ENCODE measurements around the gene INPP5E.

The INPP5E gene

DNA sequence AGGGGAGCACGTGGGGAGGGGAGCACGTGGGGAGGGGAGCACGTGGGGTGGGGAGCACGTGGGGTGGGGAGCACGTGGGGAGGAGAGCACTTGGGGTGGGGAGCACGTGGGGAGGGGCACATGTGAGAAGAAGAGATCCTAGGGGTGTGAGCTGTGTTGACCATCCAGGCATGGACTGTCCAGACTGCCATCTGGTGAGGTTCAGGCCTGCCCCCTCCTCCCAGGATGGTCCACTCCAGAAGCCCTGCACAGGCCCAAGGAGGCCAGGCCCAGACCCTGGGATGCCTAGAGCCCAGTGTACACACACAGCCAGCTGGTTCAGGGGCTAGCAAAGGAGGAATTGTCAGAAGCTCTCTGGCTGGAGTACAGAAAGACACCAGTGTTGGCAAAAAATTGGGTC is 42.0 kb downstream of the INPP5E start:
- no peaks in the 10 kb centered on the region for H3K27me3 ChIP-seq (ENCODE audit: insufficient read depth, low read length)
- peaks cover 58% of the 10 kb centered on the region for H3K36me3 ChIP-seq (ENCODE audit: insufficient read depth, low read length)
- no peaks in the 10 kb centered on the region for H3K9me3 ChIP-seq (ENCODE audit: low read length)
- H2AFZ ChIP-seq (ENCODE audit: low read depth, low read length): no peak overlapping the region
- peaks cover 29% of the 10 kb centered on the region for H3K4me1 ChIP-seq (ENCODE audit: insufficient read depth, low read length)
- H3K4me3 ChIP-seq (ENCODE audit: low read length): no peak overlapping the region

DNA sequence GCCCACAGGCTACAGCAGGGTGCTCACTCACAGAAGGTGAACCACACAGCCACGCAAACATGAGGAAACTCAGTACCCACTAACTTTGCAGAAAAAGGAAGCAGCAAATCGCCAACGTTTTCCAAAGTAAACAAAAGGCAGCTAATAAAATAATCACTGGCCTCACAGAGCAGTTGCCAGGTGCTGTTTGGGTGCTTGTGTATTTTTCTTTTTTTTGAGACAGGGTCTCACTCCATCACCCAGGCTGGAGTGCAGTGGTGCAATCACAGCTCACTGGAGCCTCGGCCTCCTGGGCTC is 43.5 kb downstream of the INPP5E start:
- Histone ChIP-seq H3K4me3 (ENCODE audit: low read length) (no peak overlapping the region), H2AFZ (ENCODE audit: low read depth, low read length) (no peak overlapping the region), H3K9me3 (ENCODE audit: low read length) (no peaks in the 10 kb centered on the region), H3K36me3 (ENCODE audit: insufficient read depth, low read length) (peaks cover 65% of the 10 kb centered on the region), H3K4me1 (ENCODE audit: insufficient read depth, low read length) (peaks cover 17% of the 10 kb centered on the region), H3K27me3 (ENCODE audit: insufficient read depth, low read length) (no peaks in the 10 kb centered on the region)

DNA sequence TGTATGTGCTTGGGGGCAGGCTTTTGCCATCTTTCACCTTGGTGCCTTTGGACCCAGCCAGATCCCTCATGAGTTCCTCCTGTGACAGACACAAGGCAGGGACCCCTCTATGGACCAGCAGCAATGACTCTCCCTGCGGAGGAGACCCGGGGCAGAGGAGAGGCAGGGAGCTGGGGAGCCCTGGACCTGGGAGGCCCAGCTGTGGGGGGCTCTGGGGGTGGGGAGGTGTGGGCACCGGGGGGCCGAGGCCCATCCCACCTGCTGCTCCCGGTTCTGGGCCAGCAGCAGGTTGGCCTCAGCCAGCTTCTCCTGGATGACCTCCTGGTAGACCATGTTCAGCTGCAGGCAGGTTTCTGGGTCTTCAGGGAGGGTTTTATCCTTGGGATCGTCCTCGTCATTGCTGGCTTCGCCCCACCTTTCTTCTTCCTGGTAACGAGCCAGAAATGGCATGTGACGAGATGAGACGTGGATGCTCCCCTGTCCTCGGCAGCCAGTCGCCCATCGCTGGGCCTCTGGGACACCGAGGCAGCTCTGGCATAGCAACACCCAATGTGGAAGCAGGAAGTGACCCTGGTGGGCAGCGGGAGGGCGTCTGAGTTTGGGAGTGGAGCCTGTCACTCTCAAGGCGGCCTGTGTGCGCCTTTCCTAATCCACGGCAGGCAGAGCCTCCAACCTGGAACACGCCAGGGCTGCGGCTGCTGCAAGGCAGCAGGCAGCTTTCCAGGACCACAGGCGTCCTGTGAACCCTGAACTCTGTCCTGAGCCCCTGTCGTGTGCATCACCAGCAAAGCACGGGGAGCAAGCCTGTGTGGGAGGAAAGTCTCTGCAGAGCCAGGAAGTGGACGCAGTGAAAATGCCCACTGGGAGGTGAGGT is 44.1 kb downstream of the INPP5E start:
- no peaks in the 10 kb centered on the region for H3K9me3 ChIP-seq (ENCODE audit: low read length)
- H3K36me3 ChIP-seq (ENCODE audit: insufficient read depth, low read length): peaks cover 66% of the 10 kb centered on the region
- peaks cover 17% of the 10 kb centered on the region for H3K4me1 ChIP-seq (ENCODE audit: insufficient read depth, low read length)
- no peak overlapping the region for H2AFZ ChIP-seq (ENCODE audit: low read depth, low read length)
- H3K4me3 ChIP-seq (ENCODE audit: low read length): no peak overlapping the region
- no peaks in the 10 kb centered on the region for H3K27me3 ChIP-seq (ENCODE audit: insufficient read depth, low read length)

DNA sequence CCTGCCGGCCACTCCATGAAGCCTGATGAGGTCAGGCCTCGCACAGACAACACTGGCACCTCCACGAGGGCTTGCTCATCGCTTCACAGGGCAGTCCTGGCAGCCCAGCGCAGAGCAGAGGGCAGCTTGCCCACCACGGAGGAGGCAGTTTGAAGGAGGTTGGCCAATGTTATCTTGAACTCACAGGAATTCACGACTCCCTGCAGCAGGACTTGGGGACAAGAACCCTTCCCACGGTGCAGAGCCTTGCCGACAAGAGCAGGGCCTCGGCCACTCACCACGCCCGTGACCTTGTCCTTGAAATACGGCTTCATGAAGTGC is 44.7 kb downstream of the INPP5E start:
- Histone ChIP-seq H3K9me3 (ENCODE audit: low read length) (no peaks in the 10 kb centered on the region), H3K4me3 (ENCODE audit: low read length) (no peak overlapping the region), H3K36me3 (ENCODE audit: insufficient read depth, low read length) (peaks cover 66% of the 10 kb centered on the region), H3K27me3 (ENCODE audit: insufficient read depth, low read length) (no peaks in the 10 kb centered on the region), H2AFZ (ENCODE audit: low read depth, low read length) (no peak overlapping the region), H3K4me1 (ENCODE audit: insufficient read depth, low read length) (peaks cover 12% of the 10 kb centered on the region)

- no peak overlapping the region for H3K4me3 ChIP-seq (ENCODE audit: low read length)
- peaks cover 11% of the 10 kb centered on the region for H3K4me1 ChIP-seq (ENCODE audit: insufficient read depth, low read length)
- H3K36me3 ChIP-seq (ENCODE audit: insufficient read depth, low read length): peaks cover 71% of the 10 kb centered on the region
- no peaks in the 10 kb centered on the region for H3K27me3 ChIP-seq (ENCODE audit: insufficient read depth, low read length)
- H3K9me3 ChIP-seq (ENCODE audit: low read length): no peaks in the 10 kb centered on the region
- no peak overlapping the region for H2AFZ ChIP-seq (ENCODE audit: low read depth, low read length)
Observed at GRCh38 chr9:136394312-136395019, 45.2 kb downstream of the INPP5E start.

- Histone ChIP-seq H3K4me1 (ENCODE audit: insufficient read depth, low read length) (peaks cover 1% of the 10 kb centered on the region), H3K9me3 (ENCODE audit: low read length) (no peaks in the 10 kb centered on the region), H3K27me3 (ENCODE audit: insufficient read depth, low read length) (no peaks in the 10 kb centered on the region), H3K36me3 (ENCODE audit: insufficient read depth, low read length) (peaks cover 81% of the 10 kb centered on the region), H2AFZ (ENCODE audit: low read depth, low read length) (no peak overlapping the region), H3K4me3 (ENCODE audit: low read length) (no peak overlapping the region)
Observed at GRCh38 chr9:136393531-136393930, 46.1 kb downstream of the INPP5E start.

DNA sequence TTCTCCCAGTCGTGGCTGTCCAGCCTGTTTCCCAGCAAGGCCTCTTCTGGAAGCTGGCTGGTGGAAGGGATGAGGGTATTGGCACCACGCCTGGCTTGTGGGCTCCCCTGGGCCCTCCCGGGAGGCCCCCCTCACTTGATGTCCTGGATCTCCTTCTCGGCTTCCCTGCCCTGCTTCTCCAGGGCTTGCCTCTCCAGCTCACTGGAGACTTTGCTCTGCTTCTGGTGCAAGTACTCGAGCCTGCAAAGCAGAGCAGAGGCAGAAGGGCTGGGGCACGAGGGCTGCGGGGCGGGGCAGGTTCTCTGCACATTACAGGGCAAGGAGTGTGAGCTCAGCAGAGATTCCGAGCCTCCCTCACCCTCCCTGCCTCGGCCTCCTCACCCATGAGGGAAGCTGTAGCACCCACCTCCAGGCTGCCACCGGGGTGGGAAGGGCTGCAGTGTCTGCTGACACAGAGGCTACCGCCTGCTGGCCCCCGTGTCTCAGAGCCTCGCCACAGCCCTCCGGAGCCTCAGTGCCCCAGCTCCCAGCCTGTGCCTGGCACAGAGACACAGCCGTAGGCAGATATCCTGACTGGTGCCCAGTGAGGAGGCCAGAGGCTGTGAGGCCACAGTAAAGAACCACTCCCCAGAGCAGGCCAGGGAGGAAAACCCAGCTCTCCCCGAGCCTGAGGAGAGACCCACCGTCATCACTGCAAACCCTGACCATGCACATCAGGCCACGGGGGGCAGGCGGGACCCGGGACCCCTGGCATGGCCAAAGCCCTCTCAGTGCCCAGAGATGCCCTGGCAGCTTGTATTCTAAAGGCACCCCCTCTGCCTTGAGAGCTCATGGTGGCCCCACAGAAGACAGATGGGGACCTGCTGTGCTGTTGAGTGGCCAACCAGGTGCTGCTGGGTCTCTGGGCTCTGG is 46.9 kb downstream of the INPP5E start:
- Histone ChIP-seq H3K4me1 (ENCODE audit: insufficient read depth, low read length) (no peaks in the 10 kb centered on the region), H3K4me3 (ENCODE audit: low read length) (no peak overlapping the region), H2AFZ (ENCODE audit: low read depth, low read length) (no peak overlapping the region), H3K27me3 (ENCODE audit: insufficient read depth, low read length) (no peaks in the 10 kb centered on the region), H3K36me3 (ENCODE audit: insufficient read depth, low read length) (peaks cover 83% of the 10 kb centered on the region), H3K9me3 (ENCODE audit: low read length) (no peaks in the 10 kb centered on the region)

DNA sequence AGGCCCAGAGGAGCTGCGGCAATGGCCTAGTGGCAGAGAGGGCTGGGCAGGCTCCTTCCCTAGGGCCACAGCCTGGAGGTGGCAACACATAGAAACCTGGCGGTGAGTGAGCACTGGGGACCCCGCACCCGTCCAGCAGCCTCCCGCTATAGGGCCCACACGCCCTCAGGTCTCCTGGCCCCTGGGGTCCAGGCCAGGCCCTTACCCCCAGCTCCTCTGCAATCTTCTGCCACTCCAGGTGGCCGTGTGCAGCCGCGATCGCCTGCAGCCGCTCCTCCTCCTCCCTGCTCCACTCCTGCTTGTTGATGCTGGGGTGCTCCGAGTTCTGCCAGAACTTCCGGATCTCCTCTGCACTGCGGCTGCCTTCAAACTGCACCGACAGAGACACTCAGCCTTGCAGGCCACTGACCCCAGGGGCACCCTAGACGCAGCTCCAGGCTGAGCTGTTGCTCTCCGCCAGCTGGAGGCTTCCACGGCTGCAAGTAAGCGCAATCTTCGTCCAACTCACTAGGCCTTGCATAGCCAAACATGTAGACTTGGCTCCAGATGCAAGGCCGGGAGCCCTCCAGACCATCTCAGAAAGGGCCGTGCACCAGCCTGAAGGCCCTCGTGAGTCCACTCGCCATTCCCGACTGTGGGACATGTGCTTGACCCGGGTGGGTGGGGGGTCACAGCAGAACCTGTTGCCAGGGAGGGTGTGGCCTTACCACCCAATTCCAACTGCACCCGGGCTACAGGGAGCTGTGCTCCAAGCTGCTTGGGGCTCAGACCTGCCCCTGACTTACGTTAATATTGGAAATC is 47.7 kb downstream of the INPP5E start:
- no peak overlapping the region for H2AFZ ChIP-seq (ENCODE audit: low read depth, low read length)
- peaks cover 87% of the 10 kb centered on the region for H3K36me3 ChIP-seq (ENCODE audit: insufficient read depth, low read length)
- H3K4me3 ChIP-seq (ENCODE audit: low read length): no peak overlapping the region
- no peaks in the 10 kb centered on the region for H3K4me1 ChIP-seq (ENCODE audit: insufficient read depth, low read length)
- no peaks in the 10 kb centered on the region for H3K9me3 ChIP-seq (ENCODE audit: low read length)
- H3K27me3 ChIP-seq (ENCODE audit: insufficient read depth, low read length): no peaks in the 10 kb centered on the region

GRCh38 chr9:136389396-136389795 is 50.2 kb downstream of the INPP5E start:
- H3K27me3 ChIP-seq (ENCODE audit: insufficient read depth, low read length): no peaks in the 10 kb centered on the region
- no peaks in the 10 kb centered on the region for H3K4me1 ChIP-seq (ENCODE audit: insufficient read depth, low read length)
- H2AFZ ChIP-seq (ENCODE audit: low read depth, low read length): no peak overlapping the region
- peaks cover 77% of the 10 kb centered on the region for H3K36me3 ChIP-seq (ENCODE audit: insufficient read depth, low read length)
- H3K9me3 ChIP-seq (ENCODE audit: low read length): no peaks in the 10 kb centered on the region
- H3K4me3 ChIP-seq (ENCODE audit: low read length): no peak overlapping the region

- Histone ChIP-seq H2AFZ (ENCODE audit: low read depth, low read length) (no peak overlapping the region), H3K4me1 (ENCODE audit: insufficient read depth, low read length) (no peaks in the 10 kb centered on the region), H3K36me3 (ENCODE audit: insufficient read depth, low read length) (peaks cover 75% of the 10 kb centered on the region), H3K9me3 (ENCODE audit: low read length) (no peaks in the 10 kb centered on the region), H3K4me3 (ENCODE audit: low read length) (no peak overlapping the region), H3K27me3 (ENCODE audit: insufficient read depth, low read length) (no peaks in the 10 kb centered on the region)
Observed at GRCh38 chr9:136387217-136387616, 52.4 kb downstream of the INPP5E start.

- Histone ChIP-seq H3K27me3 (ENCODE audit: insufficient read depth, low read length) (no peaks in the 10 kb centered on the region), H3K4me1 (ENCODE audit: insufficient read depth, low read length) (no peaks in the 10 kb centered on the region), H3K4me3 (ENCODE audit: low read length) (no peak overlapping the region), H2AFZ (ENCODE audit: low read depth, low read length) (no peak overlapping the region), H3K9me3 (ENCODE audit: low read length) (no peaks in the 10 kb centered on the region), H3K36me3 (ENCODE audit: insufficient read depth, low read length) (peaks cover 75% of the 10 kb centered on the region)
Observed at GRCh38 chr9:136386018-136386417, 53.6 kb downstream of the INPP5E start.

DNA sequence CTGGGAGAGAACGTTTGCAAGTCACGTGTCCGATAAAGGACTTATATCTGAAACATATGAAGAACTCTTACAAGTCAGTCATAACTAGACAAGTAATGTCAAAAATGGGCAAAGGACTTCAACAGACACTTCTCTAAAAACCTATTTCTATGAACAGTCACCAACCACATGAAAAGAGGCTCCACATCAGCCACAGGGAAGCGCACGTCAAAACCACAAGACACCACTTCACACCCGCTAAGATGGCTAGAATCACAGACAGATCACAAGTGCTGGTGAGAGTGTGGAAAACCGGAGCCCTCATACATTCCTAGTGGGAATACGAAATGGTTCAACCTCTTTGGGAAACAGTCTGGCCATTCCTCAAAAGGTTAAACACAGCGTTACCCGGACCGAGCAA is 54.6 kb downstream of the INPP5E start:
- H2AFZ ChIP-seq (ENCODE audit: low read depth, low read length): no peak overlapping the region
- H3K9me3 ChIP-seq (ENCODE audit: low read length): no peaks in the 10 kb centered on the region
- peaks cover 84% of the 10 kb centered on the region for H3K36me3 ChIP-seq (ENCODE audit: insufficient read depth, low read length)
- H3K27me3 ChIP-seq (ENCODE audit: insufficient read depth, low read length): no peaks in the 10 kb centered on the region
- H3K4me1 ChIP-seq (ENCODE audit: insufficient read depth, low read length): no peaks in the 10 kb centered on the region
- no peak overlapping the region for H3K4me3 ChIP-seq (ENCODE audit: low read length)
